GM23248 (cell line): ENCODE data around the gene C2orf72. TPM values are rescaled to one million over a fixed set of nuclear protein-coding genes. Genes with fewer than 3 reads are reported as not detected.

Source experiments
- DNase-seq: peaks from one replicate; pipeline ENCODE4 v3.0.0-alpha.2; 2015
- H2AFZ ChIP-seq: fragments of 200-600 bp; sonication (generic); 2 replicates; pipeline ENCODE4 v1.6.1; 2016; ENCODE audit warnings: antibody characterized with exemption
- H3F3A ChIP-seq: fragments of 200-600 bp; sonication (generic); 2 replicates; pipeline ENCODE4 v1.6.1; 2016; ENCODE audit warnings: mild to moderate bottlenecking, antibody characterized with exemption, mixed run types; ENCODE audit not compliant: insufficient read depth
- H3K27ac ChIP-seq: fragments of 200-600 bp; sonication (generic); 2 replicates; pipeline ENCODE4 v1.5.1; 2016; ENCODE audit warnings: mild to moderate bottlenecking
- H3K27me3 ChIP-seq: fragments of 200-600 bp; sonication (generic); replicated peaks from 2 replicates; pipeline ENCODE4 v1.6.1; 2016; ENCODE audit warnings: mild to moderate bottlenecking; ENCODE audit not compliant: insufficient read depth
- H3K36me3 ChIP-seq: fragments of 200-600 bp; sonication (generic); 2 replicates; pipeline ENCODE4 v1.6.1; 2016; ENCODE audit warnings: low read depth, mild to moderate bottlenecking
- H3K4me1 ChIP-seq: fragments of 200-600 bp; sonication (generic); 2 replicates; pipeline ENCODE4 v1.6.1; 2016; ENCODE audit warnings: mild to moderate bottlenecking; ENCODE audit not compliant: insufficient read depth
- H3K4me2 ChIP-seq: fragments of 200-600 bp; sonication (generic); one replicate; pipeline ENCODE4 v1.6.1; 2016; ENCODE audit warnings: mild to moderate bottlenecking; ENCODE audit not compliant: unreplicated experiment
- H3K4me3 ChIP-seq: fragments of 200-600 bp; sonication (generic); 2 replicates; pipeline ENCODE4 v1.5.1; 2016; ENCODE audit warnings: mild to moderate bottlenecking
- H3K79me2 ChIP-seq: fragments of 200-600 bp; sonication (generic); 2 replicates; pipeline ENCODE4 v1.6.1; 2016; ENCODE audit warnings: mild to moderate bottlenecking; ENCODE audit not compliant: insufficient read depth
- H3K9ac ChIP-seq: fragments of 200-600 bp; sonication (generic); 2 replicates; pipeline ENCODE4 v1.6.1; 2016; ENCODE audit warnings: mild to moderate bottlenecking
- H3K9me2 ChIP-seq: fragments of 200-600 bp; sonication (generic); 2 replicates; pipeline ENCODE4 v1.6.1; 2016; ENCODE audit warnings: mixed run types, mild to moderate bottlenecking, moderate library complexity; ENCODE audit not compliant: insufficient read depth
- H3K9me3 ChIP-seq: fragments of 200-600 bp; sonication (generic); one replicate; pipeline ENCODE4 v1.6.1; 2017; ENCODE audit warnings: low read depth
- H4K20me1 ChIP-seq: fragments of 200-600 bp; sonication (generic); 2 replicates; pipeline ENCODE4 v1.6.0; 2016; ENCODE audit not compliant: insufficient read depth
- EZH2 ChIP-seq: fragments of 200-600 bp; sonication (generic); IDR thresholded peaks from 2 replicates; pipeline ENCODE4 v1.6.1; 2018; ENCODE audit warnings: antibody characterized with exemption, mild to moderate bottlenecking; ENCODE audit not compliant: insufficient read depth, poor library complexity, severe bottlenecking
- EZH2phosphoT487 ChIP-seq: fragments of 200-600 bp; sonication (generic); IDR thresholded peaks from 2 replicates; pipeline ENCODE4 v1.6.1; 2018; ENCODE audit warnings: antibody characterized with exemption, moderate library complexity, mild to moderate bottlenecking, low read depth; ENCODE audit not compliant: insufficient read depth
- WGBS, 2 experiments: methylation state at CpG; one replicate each; pipeline ENCODE4 v1.1.6; 2015 to 2017; ENCODE audit warnings: low lambda C conversion rate in 2 of 2, low coverage in 1 of 2; ENCODE audit errors: missing lambda C conversion rate in 2 of 2; 5-methylcytosine and 5-hydroxymethylcytosine counted together
- in situ Hi-C: fragments of 300-500 bp; cut with MboI; formaldehyde crosslinking; loops from 2 replicates; pipeline ENCODE4 v1.15.0; 2020
- polyA plus RNA-seq: library from polyadenylated mRNA; unstranded; fragments of >200 nt; fragmentation: Nextera tagmentation; extraction: Ambion mirVana; gene quantifications from 2 replicates; pipeline ENCODE4 v1.2.1, GENCODE V29; 2016
- total RNA-seq: library from RNA; depleted of rRNA; stranded (reverse); fragments of >200 nt; shearing (Covaris generic); gene quantifications from 2 replicates; pipeline ENCODE4 v1.2.3, GENCODE V29; 2014

Gene C2orf72
- total and polyA plus RNA-seq, 2 experiments from 2014 or later, result 0.11 TPM; not detected in 1

DNA sequence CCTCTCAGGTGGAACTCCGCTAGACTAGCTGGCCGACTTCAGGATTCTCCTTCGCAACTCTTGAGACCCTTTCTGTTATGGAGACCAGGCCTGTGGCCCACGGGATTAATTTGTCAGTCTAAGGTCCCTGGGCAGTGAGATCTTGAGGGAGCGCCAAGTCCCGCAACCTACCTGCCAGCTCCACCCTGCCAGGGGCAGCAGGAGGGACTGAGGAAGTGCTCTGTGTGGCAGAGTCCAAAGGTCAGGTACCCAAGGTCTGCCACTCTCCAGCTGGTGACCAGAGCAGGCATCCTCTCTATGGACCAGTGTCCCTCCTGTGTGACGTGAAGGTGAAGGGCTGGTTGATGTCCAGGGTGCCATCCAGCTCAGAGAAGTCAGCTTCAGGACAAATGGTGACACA lies 45.7 kb upstream of the C2orf72 start:
- 73 to 76% methylated on average over 7 of the region's 7 CpGs for WGBS, 2 experiments
- in situ Hi-C loops, result no loop called here
- H4K20me1 ChIP-seq, result no peaks in the 10 kb centered on the region

DNA sequence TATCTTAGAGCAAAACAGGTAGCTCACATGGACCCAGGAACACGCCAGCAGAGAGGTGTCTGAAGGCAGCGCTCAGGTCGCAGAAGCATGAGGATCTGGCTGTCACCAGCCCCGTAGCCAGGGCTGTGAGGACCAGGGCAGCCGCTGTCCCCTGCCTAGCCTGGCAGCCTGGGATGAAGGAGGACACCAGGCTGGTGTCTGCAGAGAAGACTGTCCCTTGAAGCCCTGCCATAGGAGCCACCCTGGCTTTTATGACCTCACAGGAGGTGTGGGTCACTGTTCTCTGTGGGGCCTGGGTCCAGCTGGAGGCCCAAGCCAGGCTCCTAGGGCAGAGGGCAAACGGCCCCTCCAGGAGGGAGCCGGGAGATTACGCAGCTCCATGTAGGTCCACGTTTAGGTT lies 41.5 kb upstream of the C2orf72 start, which contains the start of gene SPATA3:
Gene SPATA3, plus strand, starts transcription at position 301 of the 400 bp plus-strand sequence. CDS start 113 bp downstream, outside the sequence.
- Histone ChIP-seq H3K4me3 (no peak within 1 kb of the TSS), H2AFZ (no peak within 1 kb of the TSS), H3K9ac (no peak within 1 kb of the TSS), H3K9me3 (no peaks in the 10 kb centered on the region), H3K36me3 (no peaks in the 10 kb centered on the region), H3K4me2 (no peak within 1 kb of the TSS), H3K79me2 (no peaks in the 10 kb centered on the region), H3K27me3 (peaks cover 47% of the 10 kb centered on the region), H4K20me1 (no peaks in the 10 kb centered on the region), H3K27ac (no peak within 1 kb of the TSS), H3F3A (no peaks in the 10 kb centered on the region), H3K4me1 (no peaks in the 10 kb centered on the region), H3K9me2 (no peaks in the 10 kb centered on the region)
- no peak for TF ChIP-seq EZH2phosphoT487
- TF ChIP-seq EZH2, result no peak
- 56 to 61% methylated on average over 9 of the region's 9 CpGs for WGBS, 2 experiments
- DNase-seq, result no peak
- in situ Hi-C loops, result no loop called here

More for the DNA sequence above, 45.7 kb upstream of the C2orf72 start:
- H3K9me3 ChIP-seq, result no peaks in the 10 kb centered on the region
- no peaks in the 10 kb centered on the region for H3K36me3 ChIP-seq
- no peaks in the 10 kb centered on the region for H3K4me1 ChIP-seq
- no peaks in the 10 kb centered on the region for H3F3A ChIP-seq
- H3K4me3 ChIP-seq, result no peak overlapping the region
- DNase-seq, result no peak
- H3K9ac ChIP-seq, result no peak overlapping the region
- no peak overlapping the region for H2AFZ ChIP-seq
- H3K4me2 ChIP-seq, result no peak overlapping the region
- no peak for TF ChIP-seq EZH2phosphoT487
- H3K27ac ChIP-seq, result no peak overlapping the region
- peaks cover 37% of the 10 kb centered on the region for H3K27me3 ChIP-seq
- H3K79me2 ChIP-seq, result no peaks in the 10 kb centered on the region
- no peaks in the 10 kb centered on the region for H3K9me2 ChIP-seq

DNA sequence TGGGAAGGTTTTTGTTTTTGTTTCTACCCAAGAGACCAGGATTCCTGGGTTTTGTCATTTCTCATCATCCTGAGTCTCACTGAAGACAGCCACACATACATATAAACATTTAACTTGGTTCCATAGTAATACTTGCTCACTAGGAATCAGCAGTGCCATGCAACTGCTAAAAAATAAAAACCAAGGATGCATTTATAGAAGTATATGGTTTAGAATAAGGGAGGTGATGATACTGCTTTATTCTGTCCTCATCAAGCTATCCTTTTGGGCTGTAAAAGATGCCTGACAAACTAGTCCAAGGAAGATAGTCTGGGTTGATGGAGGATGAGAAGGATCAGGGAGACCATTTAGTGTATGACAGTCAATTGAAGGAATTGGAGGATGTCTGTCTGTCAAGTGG lies 40.7 kb upstream of the C2orf72 start:
- no peaks in the 10 kb centered on the region for H3K4me1 ChIP-seq
- H4K20me1 ChIP-seq, result no peaks in the 10 kb centered on the region
- H3K27ac ChIP-seq, result no peak overlapping the region
- in situ Hi-C loops, result no loop called here
- H2AFZ ChIP-seq, result no peak overlapping the region
- DNase-seq, result no peak
- H3K27me3 ChIP-seq, result peaks cover 39% of the 10 kb centered on the region
- H3K9me3 ChIP-seq, result no peaks in the 10 kb centered on the region
- H3K4me3 ChIP-seq, result no peak overlapping the region
- TF ChIP-seq EZH2, result no peak
- TF ChIP-seq EZH2phosphoT487, result no peak
- no peaks in the 10 kb centered on the region for H3K9me2 ChIP-seq
- H3F3A ChIP-seq, result no peaks in the 10 kb centered on the region
- no peak overlapping the region for H3K4me2 ChIP-seq
- no peaks in the 10 kb centered on the region for H3K36me3 ChIP-seq
- no peaks in the 10 kb centered on the region for H3K79me2 ChIP-seq
- H3K9ac ChIP-seq, result no peak overlapping the region

DNA sequence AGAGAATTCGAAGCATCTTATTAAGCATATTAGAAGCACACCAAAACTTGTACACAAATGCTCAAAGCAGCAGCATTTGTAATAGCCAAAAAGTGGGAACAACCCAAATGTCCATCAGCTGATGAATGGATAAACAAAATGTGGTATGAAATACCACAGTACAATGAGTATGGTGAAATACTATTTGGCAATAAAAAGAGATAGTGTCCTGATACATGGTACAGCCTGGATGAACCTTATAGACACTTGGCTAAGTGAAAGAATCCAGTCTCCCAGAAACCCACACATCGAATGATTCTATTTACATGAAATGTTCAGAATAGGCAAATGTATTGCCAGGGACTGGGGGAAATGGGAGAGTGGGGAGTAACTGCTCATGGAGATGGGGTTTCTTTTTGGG lies 38.4 kb upstream of the C2orf72 start:
- Histone ChIP-seq H3K79me2 (no peaks in the 10 kb centered on the region), H3K4me1 (0 out of 2 replicates have a peak, but pooled peaks cover 3% of the 10 kb centered on the region), H3K9ac (no peak overlapping the region), H4K20me1 (no peaks in the 10 kb centered on the region), H3K27me3 (peaks cover 26% of the 10 kb centered on the region), H3K4me2 (no peak overlapping the region), H3K9me2 (no peaks in the 10 kb centered on the region), H3K4me3 (no peak overlapping the region), H3K27ac (no peak overlapping the region), H3K9me3 (no peaks in the 10 kb centered on the region), H2AFZ (no peak overlapping the region), H3K36me3 (no peaks in the 10 kb centered on the region), H3F3A (no peaks in the 10 kb centered on the region)
- 39 to 49% methylated on average over 2 of the region's 2 CpGs for WGBS, 2 experiments
- no peak for DNase-seq
- in situ Hi-C loops, result no loop called here
- TF ChIP-seq EZH2phosphoT487 (no peak), EZH2 (no peak)

DNA sequence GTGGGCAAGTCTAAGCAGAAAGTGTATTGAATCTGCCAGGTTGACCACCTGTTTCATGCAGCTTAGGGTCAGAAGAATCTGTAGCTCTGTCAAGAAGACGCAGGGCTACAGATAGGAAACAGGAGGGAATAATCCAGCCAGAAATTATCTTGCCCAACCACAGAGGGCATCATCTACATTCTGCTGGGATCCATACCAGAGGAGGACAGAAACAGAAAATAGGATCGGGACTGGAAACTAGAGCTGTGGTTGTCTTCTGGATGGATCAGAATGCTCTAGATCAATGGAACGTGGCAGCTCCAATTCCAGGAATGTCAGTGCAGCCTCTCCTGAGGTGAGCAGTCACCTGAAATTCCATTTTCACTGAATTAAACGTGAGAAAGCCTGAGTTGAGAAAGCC lies 37.8 kb upstream of the C2orf72 start:
- no peak overlapping the region for H3K27ac ChIP-seq
- no peaks in the 10 kb centered on the region for H3F3A ChIP-seq
- no peaks in the 10 kb centered on the region for H3K36me3 ChIP-seq
- no peak for DNase-seq
- no peaks in the 10 kb centered on the region for H3K79me2 ChIP-seq
- H3K4me1 ChIP-seq, result 0 out of 2 replicates have a peak, but pooled peaks cover 3% of the 10 kb centered on the region
- TF ChIP-seq EZH2 (no peak), EZH2phosphoT487 (no peak)
- in situ Hi-C loops, result no loop called here
- 38 to 52% methylated on average over 4 of the region's 4 CpGs for WGBS, 2 experiments
- H3K27me3 ChIP-seq, result peaks cover 22% of the 10 kb centered on the region
- no peaks in the 10 kb centered on the region for H4K20me1 ChIP-seq
- no peak overlapping the region for H3K4me2 ChIP-seq
- no peaks in the 10 kb centered on the region for H3K9me3 ChIP-seq
- no peaks in the 10 kb centered on the region for H3K9me2 ChIP-seq
- no peak overlapping the region for H2AFZ ChIP-seq
- H3K4me3 ChIP-seq, result no peak overlapping the region
- H3K9ac ChIP-seq, result no peak overlapping the region
